ENCODE results near the gene CAMK2G.
"Not testable (repeated sequence)": the region's sequence is repeated elsewhere in the genome, so short reads cannot be mapped to it uniquely, and the experiment has no call there.

Gene CAMK2G

GRCh38 chr10:73798087-73798486 is 76.3 kb downstream of the CAMK2G start:
- TF ChIP-seq EZH2phosphoT487 (conservative IDR thresholded peaks at IDR 0.05; ENCODE audit: low read length): no peak
- TF ChIP-seq, protein P1, sequence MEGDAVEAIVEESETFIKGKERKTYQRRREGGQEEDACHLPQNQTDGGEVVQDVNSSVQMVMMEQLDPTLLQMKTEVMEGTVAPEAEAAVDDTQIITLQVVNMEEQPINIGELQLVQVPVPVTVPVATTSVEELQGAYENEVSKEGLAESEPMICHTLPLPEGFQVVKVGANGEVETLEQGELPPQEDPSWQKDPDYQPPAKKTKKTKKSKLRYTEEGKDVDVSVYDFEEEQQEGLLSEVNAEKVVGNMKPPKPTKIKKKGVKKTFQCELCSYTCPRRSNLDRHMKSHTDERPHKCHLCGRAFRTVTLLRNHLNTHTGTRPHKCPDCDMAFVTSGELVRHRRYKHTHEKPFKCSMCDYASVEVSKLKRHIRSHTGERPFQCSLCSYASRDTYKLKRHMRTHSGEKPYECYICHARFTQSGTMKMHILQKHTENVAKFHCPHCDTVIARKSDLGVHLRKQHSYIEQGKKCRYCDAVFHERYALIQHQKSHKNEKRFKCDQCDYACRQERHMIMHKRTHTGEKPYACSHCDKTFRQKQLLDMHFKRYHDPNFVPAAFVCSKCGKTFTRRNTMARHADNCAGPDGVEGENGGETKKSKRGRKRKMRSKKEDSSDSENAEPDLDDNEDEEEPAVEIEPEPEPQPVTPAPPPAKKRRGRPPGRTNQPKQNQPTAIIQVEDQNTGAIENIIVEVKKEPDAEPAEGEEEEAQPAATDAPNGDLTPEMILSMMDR (IDR thresholded peaks at IDR 0.05; ENCODE audit: insufficient read depth, low read length, poor library complexity, severe bottlenecking): no peak
- no peaks in the 10 kb centered on the region for H3K9me2 ChIP-seq (replicated peaks; ENCODE audit: insufficient read depth, low read length)
- no peaks in the 10 kb centered on the region for H4K20me1 ChIP-seq (ENCODE audit: low read depth, low read length)
- no peak overlapping the region for H3K27ac ChIP-seq (ENCODE audit: low read depth, low read length)
- H3K4me3 ChIP-seq (ENCODE audit: insufficient read depth, low read length, poor library complexity, severe bottlenecking): no peak overlapping the region
- H3K9ac ChIP-seq (ENCODE audit: low read length): no peak overlapping the region
- H3F3A ChIP-seq (ENCODE audit: insufficient read depth): no peaks in the 10 kb centered on the region
- no peak overlapping the region for H3K4me2 ChIP-seq (ENCODE audit: low read depth, low read length, poor library complexity, severe bottlenecking)
- no peaks in the 10 kb centered on the region for H3K36me3 ChIP-seq (ENCODE audit: low read length)
- H3K79me2 ChIP-seq (ENCODE audit: insufficient read depth, low read length): no peaks in the 10 kb centered on the region
- H2AFZ ChIP-seq (ENCODE audit: low read depth, low read length, severe bottlenecking): no peak overlapping the region
- no peaks in the 10 kb centered on the region for H3K9me3 ChIP-seq (ENCODE audit: insufficient read depth, low read length)
- no peaks in the 10 kb centered on the region for H3K27me3 ChIP-seq (ENCODE audit: low read length)

GRCh38 chr10:73797324-73798025 is 76.9 kb downstream of the CAMK2G start:
- Histone ChIP-seq H3K79me2 (ENCODE audit: insufficient read depth, low read length) (no peaks in the 10 kb centered on the region), H3K27ac (ENCODE audit: low read depth, low read length) (no peak overlapping the region), H3K4me2 (ENCODE audit: low read depth, low read length, poor library complexity, severe bottlenecking) (no peak overlapping the region), H3K9ac (ENCODE audit: low read length) (no peak overlapping the region), H2AFZ (ENCODE audit: low read depth, low read length, severe bottlenecking) (no peak overlapping the region), H3K27me3 (ENCODE audit: low read length) (no peaks in the 10 kb centered on the region), H3K4me3 (ENCODE audit: insufficient read depth, low read length, poor library complexity, severe bottlenecking) (no peak overlapping the region), H4K20me1 (ENCODE audit: low read depth, low read length) (no peaks in the 10 kb centered on the region), H3F3A (ENCODE audit: insufficient read depth) (no peaks in the 10 kb centered on the region), H3K36me3 (ENCODE audit: low read length) (no peaks in the 10 kb centered on the region), H3K9me2 (replicated peaks; ENCODE audit: insufficient read depth, low read length) (no peaks in the 10 kb centered on the region), H3K9me3 (ENCODE audit: insufficient read depth, low read length) (no peaks in the 10 kb centered on the region)
- TF ChIP-seq, protein P1 (IDR thresholded peaks at IDR 0.05; ENCODE audit: insufficient read depth, low read length, poor library complexity, severe bottlenecking): no peak
- no peak for TF ChIP-seq EZH2phosphoT487 (conservative IDR thresholded peaks at IDR 0.05; ENCODE audit: low read length)

DNA sequence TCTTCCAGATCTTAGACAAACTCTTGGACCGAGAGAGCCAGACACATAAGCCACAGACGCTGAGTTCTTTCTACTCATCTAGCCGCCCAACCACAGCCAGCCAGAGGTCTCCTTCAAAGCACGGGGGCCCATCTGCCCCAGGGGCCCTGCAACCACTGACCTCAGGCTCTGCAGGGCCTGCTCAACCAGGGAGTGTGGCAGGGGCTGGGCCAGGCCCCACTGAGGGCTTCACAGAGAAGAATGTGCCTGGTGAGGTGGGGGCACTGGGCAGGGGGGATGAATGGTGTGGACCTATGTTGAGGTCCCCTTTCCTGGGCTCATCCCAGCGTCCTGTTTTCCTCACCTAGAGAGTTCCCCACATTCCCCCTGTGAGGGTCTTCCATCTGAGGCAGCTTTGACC is 77.6 kb downstream of the CAMK2G start:
- no peak for TF ChIP-seq EZH2phosphoT487 (conservative IDR thresholded peaks at IDR 0.05; ENCODE audit: low read length)
- TF ChIP-seq, protein P1 (IDR thresholded peaks at IDR 0.05; ENCODE audit: insufficient read depth, low read length, poor library complexity, severe bottlenecking): no peak
- H3K36me3 ChIP-seq (ENCODE audit: low read length): no peaks in the 10 kb centered on the region

DNA sequence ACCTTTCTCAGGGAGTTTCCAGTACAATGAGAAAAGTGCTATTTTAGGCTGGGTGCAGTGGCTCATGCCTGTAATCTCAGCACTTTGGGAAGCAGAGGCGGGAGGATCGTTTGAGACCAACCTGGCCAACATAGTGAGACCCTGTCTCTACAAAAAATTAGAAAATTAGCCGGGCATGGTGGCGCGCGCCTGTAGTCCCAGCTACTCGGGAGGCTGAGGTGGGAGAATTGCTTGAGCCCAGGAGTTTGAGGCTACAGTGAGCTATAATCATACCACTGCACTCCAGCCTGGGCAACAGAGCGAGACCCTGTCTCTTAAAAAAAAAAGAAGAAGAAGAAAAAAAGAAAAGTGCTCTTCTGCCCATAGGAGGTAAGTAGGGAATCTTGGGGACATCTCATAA is 78.3 kb downstream of the CAMK2G start:
- H3K27ac ChIP-seq (ENCODE audit: low read depth, low read length); H2AFZ ChIP-seq (ENCODE audit: low read depth, low read length, severe bottlenecking); H3K9ac ChIP-seq (ENCODE audit: low read length); H3K9me2 ChIP-seq (replicated peaks; ENCODE audit: insufficient read depth, low read length); H3K36me3 ChIP-seq (ENCODE audit: low read length); H3K79me2 ChIP-seq (ENCODE audit: insufficient read depth, low read length); H3K4me3 ChIP-seq (ENCODE audit: insufficient read depth, low read length, poor library complexity, severe bottlenecking); H3K9me3 ChIP-seq (ENCODE audit: insufficient read depth, low read length); H3F3A ChIP-seq (ENCODE audit: insufficient read depth); H4K20me1 ChIP-seq (ENCODE audit: low read depth, low read length); H3K27me3 ChIP-seq (ENCODE audit: low read length); H3K4me2 ChIP-seq (ENCODE audit: low read depth, low read length, poor library complexity, severe bottlenecking): not testable (repeated sequence)

More for the DNA sequence above, 77.6 kb downstream of the CAMK2G start:
- Histone ChIP-seq H3K79me2 (ENCODE audit: insufficient read depth, low read length) (no peaks in the 10 kb centered on the region), H3K9me2 (replicated peaks; ENCODE audit: insufficient read depth, low read length) (no peaks in the 10 kb centered on the region), H3F3A (ENCODE audit: insufficient read depth) (no peaks in the 10 kb centered on the region), H3K9ac (ENCODE audit: low read length) (no peak overlapping the region), H4K20me1 (ENCODE audit: low read depth, low read length) (no peaks in the 10 kb centered on the region), H3K4me3 (ENCODE audit: insufficient read depth, low read length, poor library complexity, severe bottlenecking) (no peak overlapping the region), H3K4me2 (ENCODE audit: low read depth, low read length, poor library complexity, severe bottlenecking) (no peak overlapping the region), H3K9me3 (ENCODE audit: insufficient read depth, low read length) (no peaks in the 10 kb centered on the region), H3K27me3 (ENCODE audit: low read length) (no peaks in the 10 kb centered on the region), H3K27ac (ENCODE audit: low read depth, low read length) (no peak overlapping the region), H2AFZ (ENCODE audit: low read depth, low read length, severe bottlenecking) (no peak overlapping the region)

DNA sequence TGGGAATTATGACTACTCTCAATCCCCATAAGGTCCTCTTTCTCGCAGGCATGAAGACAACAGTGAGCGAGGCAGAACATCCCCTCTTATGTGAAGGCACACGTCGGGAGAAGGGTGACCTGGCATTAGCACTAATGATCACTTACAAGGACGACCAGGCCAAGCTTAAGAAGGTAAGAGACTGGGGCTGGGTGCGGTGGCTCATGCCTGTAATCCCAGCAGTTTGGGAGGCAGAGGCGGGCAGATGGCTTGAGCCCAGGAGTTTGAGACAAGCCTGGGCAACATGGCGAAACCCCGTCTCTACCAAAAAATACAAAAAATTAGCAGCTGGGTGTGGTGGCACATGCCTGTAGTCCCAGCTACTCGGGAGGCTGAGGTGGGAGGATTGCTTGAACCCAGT is 78.9 kb downstream of the CAMK2G start:
- H3K4me2 ChIP-seq (ENCODE audit: low read depth, low read length, poor library complexity, severe bottlenecking); H3F3A ChIP-seq (ENCODE audit: insufficient read depth); H3K9ac ChIP-seq (ENCODE audit: low read length); H3K36me3 ChIP-seq (ENCODE audit: low read length); H3K27me3 ChIP-seq (ENCODE audit: low read length); H3K79me2 ChIP-seq (ENCODE audit: insufficient read depth, low read length); H3K9me2 ChIP-seq (replicated peaks; ENCODE audit: insufficient read depth, low read length); H3K4me3 ChIP-seq (ENCODE audit: insufficient read depth, low read length, poor library complexity, severe bottlenecking); H4K20me1 ChIP-seq (ENCODE audit: low read depth, low read length); H3K27ac ChIP-seq (ENCODE audit: low read depth, low read length); H2AFZ ChIP-seq (ENCODE audit: low read depth, low read length, severe bottlenecking); H3K9me3 ChIP-seq (ENCODE audit: insufficient read depth, low read length): not testable (repeated sequence)

All from SU-DHL-6 (cell line).